Measurements from ENCODE around the gene HECTD2.

DNA sequence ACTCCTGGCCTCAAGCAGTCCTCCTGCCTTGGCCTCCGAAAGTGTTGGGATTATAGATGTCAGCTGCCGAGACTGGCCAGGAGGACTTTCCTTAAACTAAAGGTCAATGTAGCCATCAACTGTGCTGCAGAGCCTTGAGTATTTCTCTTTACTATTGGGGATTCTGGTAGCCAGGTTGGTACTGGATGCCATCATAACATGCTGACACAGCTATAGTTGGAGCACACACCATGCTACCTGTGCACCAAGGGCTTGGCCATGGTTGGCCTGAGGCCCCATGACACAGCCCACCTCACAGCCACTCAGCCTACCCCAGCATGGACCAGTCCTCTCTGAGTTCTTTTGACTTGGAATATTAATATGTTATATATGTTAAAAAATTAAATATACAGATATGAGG lies 54.4 kb downstream of the HECTD2 start:
- TF ChIP-seq, protein P1, sequence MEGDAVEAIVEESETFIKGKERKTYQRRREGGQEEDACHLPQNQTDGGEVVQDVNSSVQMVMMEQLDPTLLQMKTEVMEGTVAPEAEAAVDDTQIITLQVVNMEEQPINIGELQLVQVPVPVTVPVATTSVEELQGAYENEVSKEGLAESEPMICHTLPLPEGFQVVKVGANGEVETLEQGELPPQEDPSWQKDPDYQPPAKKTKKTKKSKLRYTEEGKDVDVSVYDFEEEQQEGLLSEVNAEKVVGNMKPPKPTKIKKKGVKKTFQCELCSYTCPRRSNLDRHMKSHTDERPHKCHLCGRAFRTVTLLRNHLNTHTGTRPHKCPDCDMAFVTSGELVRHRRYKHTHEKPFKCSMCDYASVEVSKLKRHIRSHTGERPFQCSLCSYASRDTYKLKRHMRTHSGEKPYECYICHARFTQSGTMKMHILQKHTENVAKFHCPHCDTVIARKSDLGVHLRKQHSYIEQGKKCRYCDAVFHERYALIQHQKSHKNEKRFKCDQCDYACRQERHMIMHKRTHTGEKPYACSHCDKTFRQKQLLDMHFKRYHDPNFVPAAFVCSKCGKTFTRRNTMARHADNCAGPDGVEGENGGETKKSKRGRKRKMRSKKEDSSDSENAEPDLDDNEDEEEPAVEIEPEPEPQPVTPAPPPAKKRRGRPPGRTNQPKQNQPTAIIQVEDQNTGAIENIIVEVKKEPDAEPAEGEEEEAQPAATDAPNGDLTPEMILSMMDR (IDR thresholded peaks at IDR 0.05) = no peak
- TF ChIP-seq POLR2A (IDR thresholded peaks at IDR 0.05) = no peak

All from right lobe of liver (tissue), 4 donors.